HCT116 (cell line): ENCODE results near the gene CIITA. TPM values are rescaled to one million over a fixed set of nuclear protein-coding genes. Genes with fewer than 3 reads are reported as not detected.
"Not testable (repeated sequence)": the region's sequence is repeated elsewhere in the genome, so short reads cannot be mapped to it uniquely, and the experiment has no call there.

Source experiments
- ATAC-seq: fragments of 200-7000 bp; cut with Tn5 transposase; 2 replicates; pipeline ENCODE4 v1.9.1; 2020; ENCODE audit warnings: mild to moderate bottlenecking, moderate library complexity
- BruUV-seq: library from RNA; stranded (reverse); fragments of 400-500 nt; replicated peaks from 2 replicates; lab custom pipeline; 2021; lab: Mats Ljungman, UMichigan
- CTCF ChIA-PET: fragments of 300-600 bp; sonication (Branson Sonifier 250); formaldehyde crosslinking; loops from one replicate; lab custom pipeline; 2021; ENCODE audit warnings: antibody characterized with exemption; lab: Charles Lee
- POLR2A ChIA-PET: fragments of 300-600, 350-600 bp; sonication (Branson Sonifier 250); formaldehyde crosslinking; loops from one replicate; lab custom pipeline; 2021; ENCODE audit warnings: antibody characterized with exemption; lab: Charles Lee
- RAD21 ChIA-PET, 2 experiments: fragments of 300-600 bp; sonication (Branson Sonifier 250); formaldehyde crosslinking; loops; one replicate each; lab custom pipeline; 2023; ENCODE audit warnings: low total read pairs in 2 of 2; ENCODE audit not compliant: uncharacterized antibody in 2 of 2, unreplicated experiment in 2 of 2, low non-redundant PET in 1 of 2; lab: Charles Lee
- DNase-seq: peaks from one replicate; pipeline ENCODE4 v3.0.0-alpha.2; 2010; ENCODE audit warnings: low read depth, low spot score
- H2AFZ ChIP-seq: fragments of 200-600 bp; shearing (Covaris generic), sonication (generic); 2 replicates; pipeline ENCODE4 v1.6.1; 2017; ENCODE audit warnings: low read depth, mixed run types, mixed read lengths, antibody characterized with exemption, low read length; ENCODE audit not compliant: poor library complexity, severe bottlenecking
- H3K27ac ChIP-seq: 2 replicates; pipeline ENCODE4 v1.5.1; 2012; ENCODE audit warnings: low read depth, low read length
- H3K27me3 ChIP-seq: fragments of 200-600 bp; sonication (generic); 2 replicates; pipeline ENCODE4 v1.6.1; 2016; ENCODE audit warnings: mixed run types, low read length, mixed read lengths; ENCODE audit not compliant: insufficient read depth
- H3K36me3 ChIP-seq, 2 experiments: fragments of 200-500 bp in 1 of 2; fragments of 200-600 bp in 1 of 2; sonication (Bioruptor generic) in 1 of 2; sonication (generic) in 1 of 2; 2 replicates each; pipeline versions ENCODE4 v1.5.1 to v1.6.1; 2014 to 2016; ENCODE audit warnings: low read length in 2 of 2, inconsistent platforms in 1 of 2, mixed read lengths in 1 of 2, mixed run types in 1 of 2; ENCODE audit not compliant: insufficient read depth in 2 of 2, control insufficient read depth in 1 of 2
- H3K4me1 ChIP-seq, 2 experiments: fragments of 200-600 bp in 1 of 2; sonication (generic) in 1 of 2; 2 replicates each; pipeline versions ENCODE4 v1.5.1 to v1.6.1; 2012 to 2017; ENCODE audit warnings: low read length in 2 of 2, inconsistent platforms in 1 of 2, mild to moderate bottlenecking in 1 of 2, mixed read lengths in 1 of 2, mixed run types in 1 of 2, moderate library complexity in 1 of 2; ENCODE audit not compliant: insufficient read depth in 2 of 2, control insufficient read depth in 1 of 2
- H3K4me2 ChIP-seq: fragments of 200-600 bp; sonication (generic); 2 replicates; pipeline ENCODE4 v1.6.1; 2017; ENCODE audit warnings: mixed run types, low read length, mixed read lengths
- H3K4me3 ChIP-seq, 2 experiments: fragments of 200-600 bp in 1 of 2; sonication (generic) in 1 of 2; replicated peaks in 1 of 2; 2 replicates each; pipeline ENCODE4 v1.5.1; 2011 to 2016; ENCODE audit warnings: low read length in 2 of 2, control low read depth in 1 of 2, low read depth in 1 of 2, mild to moderate bottlenecking in 1 of 2, mixed read lengths in 1 of 2, mixed run types in 1 of 2
- H3K79me2 ChIP-seq: fragments of 200-600 bp; sonication (generic); 2 replicates; pipeline ENCODE4 v1.6.1; 2017; ENCODE audit warnings: mild to moderate bottlenecking, mixed run types, low read length, moderate library complexity, mixed read lengths; ENCODE audit not compliant: insufficient read depth
- H3K9ac ChIP-seq: fragments of 200-600 bp; sonication (generic); 2 replicates; pipeline ENCODE4 v1.6.1; 2016; ENCODE audit warnings: low read length, mixed read lengths
- H3K9me2 ChIP-seq: fragments of 200-600 bp; sonication (generic), shearing (Covaris generic); 2 replicates; pipeline ENCODE4 v1.6.1; 2017; ENCODE audit warnings: mixed run types, mild to moderate bottlenecking, moderate library complexity; ENCODE audit not compliant: insufficient read depth
- H3K9me3 ChIP-seq, 2 experiments: fragments of 200-500 bp in 1 of 2; fragments of 200-600 bp in 1 of 2; sonication (Bioruptor generic) in 1 of 2; sonication (generic) in 1 of 2; 2 replicates each; pipeline ENCODE4 v1.6.1; 2014 to 2017; ENCODE audit warnings: low read length in 2 of 2, mixed read lengths in 2 of 2, inconsistent platforms in 1 of 2, low read depth in 1 of 2, mild to moderate bottlenecking in 1 of 2, mixed run types in 1 of 2, moderate library complexity in 1 of 2; ENCODE audit not compliant: control insufficient read depth in 1 of 2, insufficient read depth in 1 of 2
- H4K20me1 ChIP-seq: fragments of 200-600 bp; sonication (generic), shearing (Covaris generic); 2 replicates; pipeline ENCODE4 v1.6.1; 2017; ENCODE audit warnings: mixed run types, mild to moderate bottlenecking, moderate library complexity; ENCODE audit not compliant: insufficient read depth
- CBX3 ChIP-seq: IDR thresholded peaks from 2 replicates; pipeline ENCODE4 v1.6.1; 2012; ENCODE audit warnings: low read depth
- CEBPB ChIP-seq: IDR thresholded peaks from 2 replicates; pipeline ENCODE4 v1.6.1; 2012; ENCODE audit warnings: low read depth
- ELF1 ChIP-seq: IDR thresholded peaks from 2 replicates; pipeline ENCODE4 v1.6.1; 2012; ENCODE audit warnings: low read depth, borderline replicate concordance
- EZH2phosphoT487 ChIP-seq: fragments of 200-600 bp; IDR thresholded peaks from 2 replicates; pipeline ENCODE4 v1.6.1; 2018; ENCODE audit warnings: antibody characterized with exemption, borderline replicate concordance
- FOSL1 ChIP-seq: IDR thresholded peaks from 2 replicates; pipeline ENCODE4 v1.6.1; 2012; ENCODE audit warnings: low read depth
- POLR2AphosphoS5 ChIP-seq: IDR thresholded peaks from 2 replicates; pipeline ENCODE4 v1.6.1; 2011; ENCODE audit warnings: mild to moderate bottlenecking, low read depth, low read length, moderate library complexity
- RAD21 ChIP-seq: IDR thresholded peaks from 2 replicates; pipeline ENCODE4 v1.6.1; 2012; ENCODE audit warnings: low read depth, mild to moderate bottlenecking
- SIN3A ChIP-seq: IDR thresholded peaks from 2 replicates; pipeline ENCODE4 v1.6.1; 2012; ENCODE audit warnings: low read depth
- SP1 ChIP-seq: IDR thresholded peaks from 2 replicates; pipeline ENCODE4 v1.6.1; 2012; ENCODE audit warnings: low read depth
- SRF ChIP-seq: IDR thresholded peaks from 2 replicates; pipeline ENCODE4 v1.6.1; 2012; ENCODE audit warnings: low read depth
- YY1 ChIP-seq: IDR thresholded peaks from 2 replicates; pipeline ENCODE4 v1.6.1; 2011; ENCODE audit warnings: low read length, low read depth, moderate library complexity, mild to moderate bottlenecking; ENCODE audit not compliant: insufficient replicate concordance; ENCODE audit errors: extremely low read depth
- ZFX ChIP-seq: fragments of 450-650 bp; IDR thresholded peaks from 2 replicates; pipeline ENCODE4 v1.6.1; 2017
- intact Hi-C: fragments of 100-400 bp; cut with micrococcal nuclease; formaldehyde crosslinking; loops from 2 replicates; pipeline ENCODE4 v1.10.0; 2022
- total RNA-seq: library from RNA; stranded (reverse); gene quantifications from one replicate; pipeline ENCODE4 v1.2.1, GENCODE V29; 2021; ENCODE audit not compliant: unreplicated experiment
- TF ChIP-seq, protein P1 (sequence below), 3 experiments: fragments of 200-600 bp in 1 of 3; sonication (generic) in 1 of 3; IDR thresholded peaks in 2 of 3; conservative IDR thresholded peaks in 1 of 3; 2 replicates each; pipeline ENCODE4 v1.5.1; 2012 to 2017; ENCODE audit warnings: low read depth in 2 of 3, low read length in 2 of 3, antibody characterized with exemption in 1 of 3, borderline replicate concordance in 1 of 3, control low read depth in 1 of 3, mild to moderate bottlenecking in 1 of 3, mixed read lengths in 1 of 3, mixed run types in 1 of 3, moderate library complexity in 1 of 3; ENCODE audit not compliant: insufficient read depth in 1 of 3
- TF ChIP-seq, protein P2 (sequence below): IDR thresholded peaks from 2 replicates; pipeline ENCODE4 v1.6.1; 2012
- TF ChIP-seq, protein P3 (sequence below): IDR thresholded peaks from 2 replicates; pipeline ENCODE4 v1.6.1; 2012; ENCODE audit warnings: low read depth

Gene CIITA
- total RNA-seq, 1 experiment from 2014 or later = 0.25 TPM

DNA sequence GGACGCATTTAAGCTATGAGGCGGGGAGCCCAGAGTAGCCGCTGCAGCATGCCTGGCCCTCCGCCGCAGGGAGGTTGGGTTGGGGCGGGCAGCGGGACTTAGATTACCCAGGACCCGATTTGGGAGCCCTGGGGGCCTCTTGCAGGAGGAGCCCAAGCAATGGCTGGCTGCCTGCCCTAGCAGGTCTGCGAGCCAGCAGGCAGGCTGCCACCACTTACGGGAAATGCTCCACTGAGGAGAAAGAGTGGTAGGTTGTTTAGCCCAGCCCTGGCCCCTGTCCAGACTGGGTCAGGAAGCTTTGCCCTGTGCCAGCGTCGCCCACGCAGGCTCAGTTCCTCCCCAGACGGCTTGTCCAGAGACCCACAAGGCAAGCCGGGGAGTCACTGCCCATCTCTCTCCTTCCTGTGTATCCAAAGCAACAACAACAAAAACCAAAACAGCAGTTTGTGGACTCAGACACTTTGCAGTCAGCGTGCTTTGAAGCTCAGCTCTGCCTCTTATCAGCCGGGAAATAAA lies 48.1 kb upstream of the CIITA start:
- no peak overlapping the region for H3K27ac ChIP-seq
- ATAC-seq (no peak), DNase-seq (no peak)
- no peak overlapping the region for H3K9ac ChIP-seq
- H3K9me2 ChIP-seq = no peaks in the 10 kb centered on the region
- H3K79me2 ChIP-seq = no peaks in the 10 kb centered on the region
- RAD21 ChIA-PET = no interaction called here
- POLR2A ChIA-PET = no interaction called here
- no peaks in the 10 kb centered on the region for H3K27me3 ChIP-seq
- TF ChIP-seq, protein P1, sequence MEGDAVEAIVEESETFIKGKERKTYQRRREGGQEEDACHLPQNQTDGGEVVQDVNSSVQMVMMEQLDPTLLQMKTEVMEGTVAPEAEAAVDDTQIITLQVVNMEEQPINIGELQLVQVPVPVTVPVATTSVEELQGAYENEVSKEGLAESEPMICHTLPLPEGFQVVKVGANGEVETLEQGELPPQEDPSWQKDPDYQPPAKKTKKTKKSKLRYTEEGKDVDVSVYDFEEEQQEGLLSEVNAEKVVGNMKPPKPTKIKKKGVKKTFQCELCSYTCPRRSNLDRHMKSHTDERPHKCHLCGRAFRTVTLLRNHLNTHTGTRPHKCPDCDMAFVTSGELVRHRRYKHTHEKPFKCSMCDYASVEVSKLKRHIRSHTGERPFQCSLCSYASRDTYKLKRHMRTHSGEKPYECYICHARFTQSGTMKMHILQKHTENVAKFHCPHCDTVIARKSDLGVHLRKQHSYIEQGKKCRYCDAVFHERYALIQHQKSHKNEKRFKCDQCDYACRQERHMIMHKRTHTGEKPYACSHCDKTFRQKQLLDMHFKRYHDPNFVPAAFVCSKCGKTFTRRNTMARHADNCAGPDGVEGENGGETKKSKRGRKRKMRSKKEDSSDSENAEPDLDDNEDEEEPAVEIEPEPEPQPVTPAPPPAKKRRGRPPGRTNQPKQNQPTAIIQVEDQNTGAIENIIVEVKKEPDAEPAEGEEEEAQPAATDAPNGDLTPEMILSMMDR (IDR thresholded peaks at IDR 0.05 in 2 of 3, conservative IDR thresholded peaks at IDR 0.05 in 1 of 3; ENCODE audit: borderline replicate concordance in 1 of 3, insufficient read depth in 1 of 3, low read depth in 2 of 3, low read length in 2 of 3) = no peak
- TF ChIP-seq, protein P2, sequence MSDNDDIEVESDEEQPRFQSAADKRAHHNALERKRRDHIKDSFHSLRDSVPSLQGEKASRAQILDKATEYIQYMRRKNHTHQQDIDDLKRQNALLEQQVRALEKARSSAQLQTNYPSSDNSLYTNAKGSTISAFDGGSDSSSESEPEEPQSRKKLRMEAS = no peak
- TF ChIP-seq ZFX (no peak), POLR2AphosphoS5 (no peak), SIN3A (no peak), ELF1 (no peak), EZH2phosphoT487 (no peak), RAD21 (no peak), YY1 (no peak), FOSL1 (no peak), CEBPB (no peak), SP1 (no peak), SRF (no peak), CBX3 (no peak)
- TF ChIP-seq, protein P3, sequence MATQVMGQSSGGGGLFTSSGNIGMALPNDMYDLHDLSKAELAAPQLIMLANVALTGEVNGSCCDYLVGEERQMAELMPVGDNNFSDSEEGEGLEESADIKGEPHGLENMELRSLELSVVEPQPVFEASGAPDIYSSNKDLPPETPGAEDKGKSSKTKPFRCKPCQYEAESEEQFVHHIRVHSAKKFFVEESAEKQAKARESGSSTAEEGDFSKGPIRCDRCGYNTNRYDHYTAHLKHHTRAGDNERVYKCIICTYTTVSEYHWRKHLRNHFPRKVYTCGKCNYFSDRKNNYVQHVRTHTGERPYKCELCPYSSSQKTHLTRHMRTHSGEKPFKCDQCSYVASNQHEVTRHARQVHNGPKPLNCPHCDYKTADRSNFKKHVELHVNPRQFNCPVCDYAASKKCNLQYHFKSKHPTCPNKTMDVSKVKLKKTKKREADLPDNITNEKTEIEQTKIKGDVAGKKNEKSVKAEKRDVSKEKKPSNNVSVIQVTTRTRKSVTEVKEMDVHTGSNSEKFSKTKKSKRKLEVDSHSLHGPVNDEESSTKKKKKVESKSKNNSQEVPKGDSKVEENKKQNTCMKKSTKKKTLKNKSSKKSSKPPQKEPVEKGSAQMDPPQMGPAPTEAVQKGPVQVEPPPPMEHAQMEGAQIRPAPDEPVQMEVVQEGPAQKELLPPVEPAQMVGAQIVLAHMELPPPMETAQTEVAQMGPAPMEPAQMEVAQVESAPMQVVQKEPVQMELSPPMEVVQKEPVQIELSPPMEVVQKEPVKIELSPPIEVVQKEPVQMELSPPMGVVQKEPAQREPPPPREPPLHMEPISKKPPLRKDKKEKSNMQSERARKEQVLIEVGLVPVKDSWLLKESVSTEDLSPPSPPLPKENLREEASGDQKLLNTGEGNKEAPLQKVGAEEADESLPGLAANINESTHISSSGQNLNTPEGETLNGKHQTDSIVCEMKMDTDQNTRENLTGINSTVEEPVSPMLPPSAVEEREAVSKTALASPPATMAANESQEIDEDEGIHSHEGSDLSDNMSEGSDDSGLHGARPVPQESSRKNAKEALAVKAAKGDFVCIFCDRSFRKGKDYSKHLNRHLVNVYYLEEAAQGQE = no peak
- no peak overlapping the region for H3K4me3 ChIP-seq
- BruUV-seq = no TSS peak
- CTCF ChIA-PET = no interaction called here
- H2AFZ ChIP-seq = no peak overlapping the region
- intact Hi-C loops = no loop called here
- H4K20me1 ChIP-seq = no peaks in the 10 kb centered on the region
- peaks cover 0 to 3% of the 10 kb centered on the region in 2 experiments; a peak in 2 of 4 replicates for H3K4me1 ChIP-seq
- no peaks in the 10 kb centered on the region for H3K36me3 ChIP-seq
- no peaks in the 10 kb centered on the region for H3K9me3 ChIP-seq
- no peak overlapping the region for H3K4me2 ChIP-seq

DNA sequence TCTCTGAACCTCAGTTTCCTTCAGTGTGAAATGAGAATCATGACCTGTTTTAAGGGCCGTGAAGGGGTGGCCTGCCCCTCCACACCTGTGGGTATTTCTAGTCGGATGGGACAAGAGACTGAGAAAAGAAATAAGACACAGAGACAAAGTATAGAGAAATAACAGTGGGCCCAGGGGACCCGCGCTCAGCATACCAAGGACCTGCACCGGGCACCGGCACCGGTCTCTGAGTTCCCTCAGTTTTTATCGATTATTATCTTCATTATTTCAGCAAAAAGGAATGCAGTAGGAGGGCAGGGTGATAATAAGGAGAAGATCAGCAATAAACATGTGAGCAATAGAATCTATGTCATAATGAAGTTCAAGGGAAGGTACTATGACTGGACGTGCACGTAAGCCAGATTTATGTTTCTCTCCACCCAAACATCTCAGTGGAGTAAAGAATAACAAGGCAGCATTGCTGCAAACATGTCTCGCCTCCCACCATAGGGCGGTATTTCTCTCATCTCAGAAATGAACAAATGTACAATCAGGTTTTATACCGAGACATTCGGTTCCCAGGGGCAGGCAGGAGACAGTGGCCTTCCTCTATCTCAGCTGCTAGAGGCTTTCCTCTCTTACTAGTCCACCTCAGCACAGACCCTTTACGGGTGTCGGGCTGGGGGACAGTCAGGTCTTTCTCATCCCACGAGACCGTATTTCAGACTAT lies 47.5 kb upstream of the CIITA start:
- POLR2A ChIA-PET, H4K20me1 ChIP-seq, H3K4me2 ChIP-seq, H3K9me3 ChIP-seq, DNase-seq, CTCF ChIA-PET, H3K4me3 ChIP-seq, ATAC-seq, H3K79me2 ChIP-seq, H3K27me3 ChIP-seq, H2AFZ ChIP-seq, H3K36me3 ChIP-seq, RAD21 ChIA-PET, H3K27ac ChIP-seq, BruUV-seq, H3K9ac ChIP-seq, intact Hi-C loops, H3K9me2 ChIP-seq, H3K4me1 ChIP-seq: not testable (repeated sequence)
